Loucy (cell line): ENCODE measurements around the gene NFE2.
"Not testable (repeated sequence)": the region's sequence is repeated elsewhere in the genome, so short reads cannot be mapped to it uniquely, and the experiment has no call there.

Experiments used
- CTCF ChIP-seq: fragments of 200-600 bp; sonication (generic); conservative IDR thresholded peaks from 2 replicates; pipeline ENCODE4 v1.5.1; 2014; ENCODE audit warnings: mild to moderate bottlenecking, antibody characterized with exemption, low read length
- EZH2phosphoT487 ChIP-seq: fragments of 200-600 bp; IDR thresholded peaks from 2 replicates; pipeline ENCODE4 v1.6.1; 2018; ENCODE audit warnings: antibody characterized with exemption, mild to moderate bottlenecking, moderate library complexity, borderline replicate concordance

GRCh38 chr12:54284070-54284780 is 16.6 kb downstream of the NFE2 start:
- not testable (repeated sequence) for TF ChIP-seq CTCF, EZH2phosphoT487
